ENCODE measurements around the gene FYCO1.

FYCO1 gene

DNA sequence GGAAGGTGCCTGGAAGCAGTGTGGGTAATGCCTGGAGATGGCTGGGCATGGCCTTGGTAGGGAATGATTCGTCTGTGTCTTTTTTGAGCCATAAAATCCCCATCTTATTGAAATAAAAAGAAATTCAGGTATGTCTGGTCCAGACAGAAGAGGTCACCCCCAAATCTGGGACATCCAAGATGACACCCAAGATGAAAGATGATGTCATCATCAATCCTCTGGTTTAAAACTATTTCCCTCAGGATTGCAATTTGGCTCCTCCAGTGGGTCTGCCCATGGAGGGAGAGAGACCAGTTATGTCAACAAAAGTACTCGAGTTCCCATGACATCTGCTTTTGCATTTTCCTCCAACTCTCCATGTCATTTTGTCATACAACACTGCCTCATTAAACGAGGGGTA, 126.0 kb downstream of the FYCO1 start:
- no peak for DNase-seq (ENCODE audit: low read depth)
- H3K4me3 ChIP-seq (ENCODE audit: control insufficient read depth, low read depth, low read length), result no peak overlapping the region
- no peak for TF ChIP-seq CTCF (IDR thresholded peaks at IDR 0.05; ENCODE audit: control insufficient read depth, insufficient read depth, low read depth, low read length, missing control alignments)

- no peak for DNase-seq (ENCODE audit: low read depth)
- TF ChIP-seq CTCF (IDR thresholded peaks at IDR 0.05; ENCODE audit: control insufficient read depth, insufficient read depth, low read depth, low read length, missing control alignments), result no peak
- no peak overlapping the region for H3K4me3 ChIP-seq (ENCODE audit: control insufficient read depth, low read depth, low read length)
These were observed 127.0 kb downstream of the FYCO1 start for GRCh38 chr3:45868650-45869049.

GRCh38 chr3:45868213-45868612, 127.4 kb downstream of the FYCO1 start:
- no peak for TF ChIP-seq CTCF (IDR thresholded peaks at IDR 0.05; ENCODE audit: control insufficient read depth, insufficient read depth, low read depth, low read length, missing control alignments)
- H3K4me3 ChIP-seq (ENCODE audit: control insufficient read depth, low read depth, low read length), result no peak overlapping the region
- no peak for DNase-seq (ENCODE audit: low read depth)

Data from AG09309 (cell line).